22Rv1 (cell line): ENCODE results near the gene LHFPL6.

Experiments used
- H3K27ac ChIP-seq: fragments of 450-650 bp; 2 replicates; pipeline ENCODE4 v1.5.1; 2017
- ZFX ChIP-seq: fragments of 450-650 bp; IDR thresholded peaks from 2 replicates; pipeline ENCODE4 v1.6.1; 2017; ENCODE audit warnings: antibody characterized with exemption, borderline replicate concordance
- TF ChIP-seq, protein P1 (sequence below): fragments of 450-650 bp; IDR thresholded peaks from 2 replicates; pipeline ENCODE4 v1.5.1; 2017; ENCODE audit warnings: mild to moderate bottlenecking

LHFPL6 gene

DNA sequence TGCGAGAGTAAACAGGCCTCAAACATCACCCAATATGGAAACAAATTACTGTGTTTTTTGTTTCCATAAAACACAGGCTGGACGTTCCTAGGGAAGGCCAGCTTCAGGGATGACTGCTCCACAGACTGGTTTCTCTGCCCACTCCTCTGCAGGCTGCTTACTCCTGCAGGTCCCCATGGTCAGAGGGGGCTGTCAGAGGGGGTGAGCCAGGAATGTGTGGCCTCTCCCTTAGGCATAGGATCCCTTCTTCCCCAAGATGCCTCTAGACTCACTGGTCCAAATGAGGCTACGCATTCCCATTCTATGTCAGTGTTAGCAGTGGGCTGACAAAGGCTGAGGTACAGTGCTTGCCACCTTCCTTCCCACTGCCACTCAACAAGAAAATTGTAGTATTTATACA is 229.8 kb downstream of the LHFPL6 start:
- no peak for TF ChIP-seq ZFX
- TF ChIP-seq, protein P1, sequence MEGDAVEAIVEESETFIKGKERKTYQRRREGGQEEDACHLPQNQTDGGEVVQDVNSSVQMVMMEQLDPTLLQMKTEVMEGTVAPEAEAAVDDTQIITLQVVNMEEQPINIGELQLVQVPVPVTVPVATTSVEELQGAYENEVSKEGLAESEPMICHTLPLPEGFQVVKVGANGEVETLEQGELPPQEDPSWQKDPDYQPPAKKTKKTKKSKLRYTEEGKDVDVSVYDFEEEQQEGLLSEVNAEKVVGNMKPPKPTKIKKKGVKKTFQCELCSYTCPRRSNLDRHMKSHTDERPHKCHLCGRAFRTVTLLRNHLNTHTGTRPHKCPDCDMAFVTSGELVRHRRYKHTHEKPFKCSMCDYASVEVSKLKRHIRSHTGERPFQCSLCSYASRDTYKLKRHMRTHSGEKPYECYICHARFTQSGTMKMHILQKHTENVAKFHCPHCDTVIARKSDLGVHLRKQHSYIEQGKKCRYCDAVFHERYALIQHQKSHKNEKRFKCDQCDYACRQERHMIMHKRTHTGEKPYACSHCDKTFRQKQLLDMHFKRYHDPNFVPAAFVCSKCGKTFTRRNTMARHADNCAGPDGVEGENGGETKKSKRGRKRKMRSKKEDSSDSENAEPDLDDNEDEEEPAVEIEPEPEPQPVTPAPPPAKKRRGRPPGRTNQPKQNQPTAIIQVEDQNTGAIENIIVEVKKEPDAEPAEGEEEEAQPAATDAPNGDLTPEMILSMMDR = no peak
- no peak overlapping the region for H3K27ac ChIP-seq

DNA sequence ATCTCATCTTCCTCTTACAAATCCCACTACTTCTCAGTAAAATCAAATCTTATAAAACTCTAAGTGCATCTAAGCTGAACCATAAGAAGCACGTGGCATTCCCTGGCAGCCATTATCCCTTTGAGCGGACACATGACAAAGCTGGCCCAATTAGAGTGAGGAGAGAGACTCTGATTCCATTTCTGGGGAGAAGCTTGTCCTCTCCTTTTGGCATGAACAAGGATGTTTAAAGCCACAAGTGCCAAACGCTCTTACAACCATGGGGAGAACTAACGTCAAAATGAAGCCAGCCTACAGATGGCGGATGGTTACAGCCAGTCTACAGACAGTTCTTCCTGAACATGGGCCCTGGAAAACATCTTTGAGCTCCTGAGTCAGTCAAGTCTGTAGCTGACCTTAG is 231.3 kb downstream of the LHFPL6 start:
- TF ChIP-seq, protein P1 = no peak
- TF ChIP-seq ZFX = no peak
- H3K27ac ChIP-seq = no peak overlapping the region

DNA sequence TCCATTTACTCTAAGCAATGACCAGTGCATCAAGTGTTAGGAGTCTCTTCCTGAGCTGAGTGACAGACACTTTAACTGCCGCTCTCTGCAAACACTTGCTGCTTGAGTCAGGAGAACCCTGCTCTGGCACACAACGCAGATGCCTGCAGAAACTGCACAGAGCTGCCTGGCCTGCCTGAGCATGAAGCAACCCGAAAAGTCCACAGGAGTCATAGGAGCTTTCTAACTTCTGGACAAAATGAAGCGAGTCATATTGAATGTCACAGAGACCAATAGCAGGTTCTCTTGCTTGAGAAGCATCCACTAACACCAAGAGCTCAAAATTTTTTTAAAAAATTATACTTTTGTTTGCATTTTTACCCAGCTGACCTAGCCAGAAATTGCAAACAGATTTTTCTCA is 232.4 kb downstream of the LHFPL6 start:
- no peak for TF ChIP-seq ZFX
- TF ChIP-seq, protein P1 = no peak
- H3K27ac ChIP-seq = no peak overlapping the region

DNA sequence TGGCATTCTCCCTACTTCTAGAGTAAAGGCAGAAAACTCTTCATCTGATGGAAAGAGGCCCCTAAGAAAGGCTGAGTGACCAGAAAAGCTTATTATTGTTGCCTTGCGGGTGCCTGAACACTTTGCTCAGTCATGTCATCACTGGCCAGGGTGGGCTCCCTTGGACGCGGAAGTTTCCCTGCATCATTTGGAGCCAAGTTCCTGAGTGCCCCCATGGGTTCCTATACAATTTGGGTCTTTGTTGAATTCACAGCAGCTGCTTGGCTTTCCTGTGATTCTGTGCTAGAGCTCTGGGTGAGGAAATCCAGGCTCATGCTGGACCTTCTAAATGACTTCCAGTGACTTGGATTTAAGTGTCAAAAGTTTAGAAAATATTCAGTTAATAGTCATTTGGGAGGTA is 232.9 kb downstream of the LHFPL6 start:
- TF ChIP-seq ZFX = no peak
- H3K27ac ChIP-seq = no peak overlapping the region

DNA sequence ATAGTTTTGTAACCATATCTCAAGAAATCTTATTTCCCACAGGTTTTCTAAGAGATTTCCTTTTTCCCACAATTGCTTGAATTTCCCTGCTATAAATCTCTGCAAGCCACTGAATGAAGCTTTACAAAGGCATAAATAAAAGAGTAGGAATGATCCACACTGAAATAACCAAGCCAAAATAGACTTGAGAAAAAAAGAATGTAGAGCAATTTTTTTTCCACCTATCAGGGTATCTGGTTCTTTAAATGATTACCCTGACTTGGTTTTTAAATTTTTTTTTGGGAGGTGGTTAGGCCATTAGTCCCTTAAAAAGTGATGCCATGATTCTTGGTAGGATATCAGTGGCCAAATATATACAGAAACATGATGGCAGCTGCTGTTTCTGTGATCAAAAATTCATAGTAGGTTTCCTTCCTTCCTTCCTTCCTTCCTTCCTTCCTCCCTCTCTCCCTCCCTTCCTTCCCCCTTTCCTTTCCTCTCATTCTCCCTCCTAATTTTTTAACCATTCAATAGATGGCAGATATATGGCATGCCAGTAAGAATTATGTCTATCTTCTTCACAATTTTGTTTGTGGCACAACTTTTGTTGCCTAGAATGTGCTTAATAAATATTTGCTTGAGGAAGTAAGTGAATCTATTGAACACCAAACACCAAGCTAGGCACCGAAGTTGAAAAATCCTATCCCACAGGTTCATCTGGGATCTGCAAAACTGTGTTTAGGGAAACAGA is 233.7 kb downstream of the LHFPL6 start:
- no peak overlapping the region for H3K27ac ChIP-seq
- TF ChIP-seq, protein P1 = no peak
- TF ChIP-seq ZFX = no peak

DNA sequence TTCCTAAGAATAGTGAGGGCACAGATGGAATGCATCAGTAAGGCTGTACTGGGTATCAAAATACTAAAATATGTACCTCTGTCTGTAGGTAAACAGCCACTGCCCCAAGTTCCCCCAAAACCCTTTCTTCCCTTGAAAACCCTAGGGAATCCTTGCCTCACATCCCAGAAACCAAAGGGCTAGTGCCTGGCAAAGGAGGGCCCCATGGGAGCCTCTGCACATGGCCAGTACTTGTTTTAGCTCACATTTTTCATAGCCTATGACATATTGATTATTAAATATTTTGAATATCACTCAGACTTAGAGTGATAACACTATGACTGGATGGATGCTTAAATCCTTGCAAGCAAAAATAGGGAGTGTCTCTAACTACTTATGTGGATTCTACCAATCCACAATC is 237.1 kb downstream of the LHFPL6 start:
- no peak overlapping the region for H3K27ac ChIP-seq
- no peak for TF ChIP-seq ZFX
- TF ChIP-seq, protein P1 = no peak

DNA sequence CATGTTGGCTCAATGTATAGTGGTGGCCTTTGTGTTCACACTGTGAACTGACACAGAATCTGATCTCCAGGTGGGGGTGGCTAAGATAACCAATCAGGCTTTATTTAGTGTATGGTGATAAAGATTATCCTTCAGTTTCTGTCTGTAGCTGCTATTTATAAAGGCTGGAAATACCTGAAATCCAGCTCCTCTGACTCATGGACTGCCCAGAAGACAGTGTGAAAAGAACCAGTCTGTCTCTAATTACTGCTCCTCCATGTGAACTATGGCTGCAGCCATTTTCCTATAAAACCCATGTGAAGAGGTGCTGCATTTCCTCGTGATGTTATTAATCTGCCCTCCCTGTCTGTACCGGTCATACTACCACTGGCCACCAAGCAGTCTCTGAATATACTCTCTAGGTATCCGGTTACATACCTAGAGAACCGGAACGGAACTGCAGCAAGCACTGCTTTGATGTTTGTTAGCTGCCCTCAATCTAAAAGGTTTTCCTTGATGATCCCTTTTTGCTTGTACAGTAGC is 238.0 kb downstream of the LHFPL6 start:
- no peak overlapping the region for H3K27ac ChIP-seq
- TF ChIP-seq ZFX = no peak
- TF ChIP-seq, protein P1 = no peak
